Esophagus muscularis mucosa (tissue), 4 donors: Measurements from ENCODE around the gene ACOT8. TPM values are rescaled to one million over a fixed set of nuclear protein-coding genes. Genes with fewer than 3 reads are reported as not detected.

Experiments used
- DNase-seq: peaks from one replicate; pipeline ENCODE4 v3.0.0-alpha.2; 2017; ENCODE audit errors: extremely low spot score
- H3K27ac ChIP-seq, 4 donors: fragments of 200-600 bp; sonication (generic); replicated peaks in 1 of 4; 1 replicate in 3 of 4; 2 replicates in 1 of 4; pipeline ENCODE4 v1.5.1; 2016 to 2019; ENCODE audit warnings: mild to moderate bottlenecking in 1 of 4
- H3K27me3 ChIP-seq, 4 donors: fragments of 200-600 bp; sonication (generic); one replicate each; pipeline versions ENCODE4 v1.5.1 to v1.6.0; 2016 to 2019
- H3K36me3 ChIP-seq, 4 donors: fragments of 200-600 bp; sonication (generic); one replicate each; pipeline ENCODE4 v1.5.1; 2016 to 2019
- H3K4me1 ChIP-seq, 4 donors: fragments of 200-600 bp; sonication (generic); one replicate each; pipeline ENCODE4 v1.5.1; 2016 to 2019
- H3K4me3 ChIP-seq, 4 donors: fragments of 200-600 bp; sonication (generic); 1 replicate in 2 of 4; 2 replicates in 2 of 4; pipeline ENCODE4 v1.5.1; 2016 to 2019; ENCODE audit warnings: mild to moderate bottlenecking in 4 of 4, moderate library complexity in 1 of 4
- H3K9me3 ChIP-seq, 4 donors: fragments of 200-600 bp; sonication (generic); 1 replicate in 3 of 4; 2 replicates in 1 of 4; pipeline ENCODE4 v1.5.1; 2016 to 2019
- EP300 ChIP-seq: sonication (generic); formaldehyde crosslinking; IDR thresholded peaks from one replicate; pipeline ENCODE4 v1.6.1; 2017; ENCODE audit warnings: antibody characterized with exemption
- POLR2A ChIP-seq: fragments of 450-650 bp; IDR thresholded peaks from one replicate; pipeline ENCODE4 v1.6.1; 2017; ENCODE audit warnings: antibody characterized with exemption, moderate library complexity, mild to moderate bottlenecking, low read depth
- POLR2AphosphoS5 ChIP-seq, 2 donors: sonication (generic); formaldehyde crosslinking; IDR thresholded peaks; one replicate each; pipeline ENCODE4 v1.6.1; 2017; ENCODE audit warnings: antibody characterized with exemption in 2 of 2
- WGBS: methylation state at CpG from one replicate; pipeline ENCODE4 v1.1.5; 2018; 5-methylcytosine and 5-hydroxymethylcytosine counted together
- intact Hi-C: fragments of 100-400 bp; cut with DNase I; formaldehyde crosslinking; loops from one replicate; pipeline ENCODE4 v1.15.1; 2023
- total RNA-seq, 4 donors: library from RNA; depleted of rRNA; stranded (reverse); fragments of >200 nt; gene quantifications; one replicate each; pipeline versions ENCODE4 v1.1.0 to v1.2.1, GENCODE V29; 2016
- TF ChIP-seq, protein P1 (sequence below), 3 experiments: fragments of 200-600 bp in 2 of 3; fragments of 450-650 bp in 1 of 3; sonication (generic) in 2 of 3; IDR thresholded peaks; one replicate each; pipeline ENCODE4 v1.5.1; 2017 to 2019; ENCODE audit warnings: antibody characterized with exemption in 3 of 3, mild to moderate bottlenecking in 2 of 3, moderate library complexity in 1 of 3

ACOT8 gene
- total RNA-seq, 4 donors from 2014 or later: 30.0 to 41.9 (median 33.7) TPM

- H3K36me3 ChIP-seq: no peaks in the 10 kb centered on the region
- H3K9me3 ChIP-seq: no peaks in the 10 kb centered on the region
- no peak overlapping the region for H3K4me3 ChIP-seq
- peaks cover 0 to 4% (median 0%) of the 10 kb centered on the region in 4 donors for H3K27me3 ChIP-seq
- TF ChIP-seq POLR2AphosphoS5 (IDR thresholded peaks at IDR 0.05): no peak
- TF ChIP-seq, protein P1, sequence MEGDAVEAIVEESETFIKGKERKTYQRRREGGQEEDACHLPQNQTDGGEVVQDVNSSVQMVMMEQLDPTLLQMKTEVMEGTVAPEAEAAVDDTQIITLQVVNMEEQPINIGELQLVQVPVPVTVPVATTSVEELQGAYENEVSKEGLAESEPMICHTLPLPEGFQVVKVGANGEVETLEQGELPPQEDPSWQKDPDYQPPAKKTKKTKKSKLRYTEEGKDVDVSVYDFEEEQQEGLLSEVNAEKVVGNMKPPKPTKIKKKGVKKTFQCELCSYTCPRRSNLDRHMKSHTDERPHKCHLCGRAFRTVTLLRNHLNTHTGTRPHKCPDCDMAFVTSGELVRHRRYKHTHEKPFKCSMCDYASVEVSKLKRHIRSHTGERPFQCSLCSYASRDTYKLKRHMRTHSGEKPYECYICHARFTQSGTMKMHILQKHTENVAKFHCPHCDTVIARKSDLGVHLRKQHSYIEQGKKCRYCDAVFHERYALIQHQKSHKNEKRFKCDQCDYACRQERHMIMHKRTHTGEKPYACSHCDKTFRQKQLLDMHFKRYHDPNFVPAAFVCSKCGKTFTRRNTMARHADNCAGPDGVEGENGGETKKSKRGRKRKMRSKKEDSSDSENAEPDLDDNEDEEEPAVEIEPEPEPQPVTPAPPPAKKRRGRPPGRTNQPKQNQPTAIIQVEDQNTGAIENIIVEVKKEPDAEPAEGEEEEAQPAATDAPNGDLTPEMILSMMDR (IDR thresholded peaks at IDR 0.05): no peak
- no peak for TF ChIP-seq POLR2A
- no peak for TF ChIP-seq EP300
- H3K4me1 ChIP-seq: peaks cover 5 to 26% (median 24%) of the 10 kb centered on the region in 4 donors
- peak overlapping the region; percentile 50 to 60 (median 57) for H3K27ac ChIP-seq
- intact Hi-C loops: no loop called here
- no peak for DNase-seq
- 91% methylated on average over 3 of the region's 3 CpGs for WGBS
Measured at GRCh38 chr20:45816951-45817350, 40.2 kb downstream of the ACOT8 start.

- no peaks in the 10 kb centered on the region for H3K9me3 ChIP-seq
- H3K27me3 ChIP-seq: no peaks in the 10 kb centered on the region
- H3K36me3 ChIP-seq: peaks cover 18 to 25% (median 23%) of the 10 kb centered on the region in 4 donors
- no peak overlapping the region for H3K4me3 ChIP-seq
- intact Hi-C loops: loop anchor here (5.0 kb wide), 1 partner anchor 153 kb away; no protein-coding TSS in a partner anchor
- peaks cover 5 to 34% (median 28%) of the 10 kb centered on the region in 4 donors for H3K4me1 ChIP-seq
- no peak for DNase-seq
- WGBS: 73% methylated on average over 3 of the region's 3 CpGs
- no peak overlapping the region for H3K27ac ChIP-seq
- TF ChIP-seq POLR2AphosphoS5 (IDR thresholded peaks at IDR 0.05) (no peak), POLR2A (no peak), EP300 (no peak)
- TF ChIP-seq, protein P1 (IDR thresholded peaks at IDR 0.05): no peak
Measured at GRCh38 chr20:45814314-45814713, 42.9 kb downstream of the ACOT8 start.

DNA sequence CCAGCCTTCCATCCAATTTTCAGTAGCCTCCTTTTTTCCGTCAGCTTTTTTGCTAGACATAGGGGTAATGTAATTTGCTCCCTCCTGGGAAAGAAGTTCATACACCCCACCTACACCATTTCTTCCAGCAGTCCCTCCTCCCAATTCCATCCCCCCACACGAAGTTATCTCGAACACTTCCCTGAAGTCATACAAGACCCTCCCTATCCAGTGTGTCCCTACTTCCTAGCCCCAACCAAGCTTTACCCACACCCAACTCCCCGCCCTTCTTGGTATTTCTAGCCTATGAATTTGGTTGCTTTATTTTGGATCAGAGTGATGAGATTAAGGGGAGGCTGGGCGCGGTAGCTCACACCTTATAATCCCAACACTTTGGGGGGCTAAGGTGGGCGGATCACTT is 43.7 kb downstream of the ACOT8 start:
- intact Hi-C loops: loop anchor here (5.0 kb wide), 1 partner anchor 154 kb away; no protein-coding TSS in a partner anchor
- WGBS: 56% methylated on average over 7 of the region's 7 CpGs
- TF ChIP-seq POLR2AphosphoS5 (IDR thresholded peaks at IDR 0.05) (no peak), EP300 (no peak), POLR2A (no peak)
- TF ChIP-seq, protein P1 (IDR thresholded peaks at IDR 0.05): no peak
- H3K36me3 ChIP-seq: peaks cover 24 to 33% (median 31%) of the 10 kb centered on the region in 4 donors
- H3K4me1 ChIP-seq: peaks cover 5 to 34% (median 28%) of the 10 kb centered on the region in 4 donors
- no peaks in the 10 kb centered on the region for H3K9me3 ChIP-seq
- no peaks in the 10 kb centered on the region for H3K27me3 ChIP-seq
- no peak overlapping the region for H3K4me3 ChIP-seq
- H3K27ac ChIP-seq: no peak overlapping the region
- DNase-seq: no peak

DNA sequence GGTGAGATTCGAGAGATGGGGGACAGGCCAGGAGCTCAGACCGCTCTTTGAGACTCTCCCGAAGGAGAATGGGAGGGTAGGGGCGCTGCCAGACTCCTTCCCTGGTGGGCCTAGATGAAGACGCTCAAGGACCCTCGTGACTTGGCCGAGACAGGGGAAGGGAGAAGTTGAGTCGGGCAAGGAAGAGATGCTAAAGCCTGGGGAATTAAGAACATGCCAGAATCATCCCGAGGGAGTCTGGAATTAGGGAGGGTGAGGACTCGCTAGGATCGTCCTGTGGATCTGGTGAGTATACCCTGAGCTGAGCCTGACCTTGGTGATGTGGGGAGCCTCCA is 44.2 kb downstream of the ACOT8 start:
- no peak for DNase-seq
- 6% methylated on average over 10 of the region's 11 CpGs for WGBS
- intact Hi-C loops: loop anchor here (5.0 kb wide), 1 partner anchor 154 kb away; no protein-coding TSS in a partner anchor
- H3K36me3 ChIP-seq: peaks cover 28 to 38% (median 36%) of the 10 kb centered on the region in 4 donors
- peak overlapping the region; percentile 54 to 64 (median 56) for H3K4me3 ChIP-seq
- H3K27ac ChIP-seq: no peak overlapping the region
- no peaks in the 10 kb centered on the region for H3K27me3 ChIP-seq
- H3K4me1 ChIP-seq: peaks cover 5 to 29% (median 26%) of the 10 kb centered on the region in 4 donors
- no peaks in the 10 kb centered on the region for H3K9me3 ChIP-seq
- TF ChIP-seq EP300 (no peak), POLR2AphosphoS5 (IDR thresholded peaks at IDR 0.05) (no peak), POLR2A (no peak)
- TF ChIP-seq, protein P1 (IDR thresholded peaks at IDR 0.05): no peak
